T-helper 1 cell treated with Interleukin-12 subunit alpha and Interleukin-12 subunit beta and Interleukin-4 antibody, amounts not matched to agents 30 μg/mL and 1 μg/mL, for 36 hours (primary cell): ENCODE measurements around the gene CNN2.

ENCODE experiments used
- H3K27ac Mint-ChIP-seq: one replicate; pipeline ENCODE4 v1.8.0; 2021; ENCODE audit warnings: mild to moderate bottlenecking, mixed read lengths
- H3K27me3 Mint-ChIP-seq: one replicate; pipeline ENCODE4 v1.8.0; 2021; ENCODE audit warnings: low read depth, mixed read lengths
- H3K36me3 Mint-ChIP-seq: one replicate; pipeline ENCODE4 v1.8.0; 2021; ENCODE audit warnings: low read depth, mixed read lengths
- H3K4me1 Mint-ChIP-seq: one replicate; pipeline ENCODE4 v1.8.0; 2021; ENCODE audit warnings: low read depth, mixed read lengths
- H3K4me3 Mint-ChIP-seq: one replicate; pipeline ENCODE4 v1.8.0; 2021; ENCODE audit warnings: mild to moderate bottlenecking, moderate library complexity, mixed read lengths
- H3K9me3 Mint-ChIP-seq: one replicate; pipeline ENCODE4 v1.8.0; 2021; ENCODE audit warnings: mixed read lengths

The CNN2 gene

DNA sequence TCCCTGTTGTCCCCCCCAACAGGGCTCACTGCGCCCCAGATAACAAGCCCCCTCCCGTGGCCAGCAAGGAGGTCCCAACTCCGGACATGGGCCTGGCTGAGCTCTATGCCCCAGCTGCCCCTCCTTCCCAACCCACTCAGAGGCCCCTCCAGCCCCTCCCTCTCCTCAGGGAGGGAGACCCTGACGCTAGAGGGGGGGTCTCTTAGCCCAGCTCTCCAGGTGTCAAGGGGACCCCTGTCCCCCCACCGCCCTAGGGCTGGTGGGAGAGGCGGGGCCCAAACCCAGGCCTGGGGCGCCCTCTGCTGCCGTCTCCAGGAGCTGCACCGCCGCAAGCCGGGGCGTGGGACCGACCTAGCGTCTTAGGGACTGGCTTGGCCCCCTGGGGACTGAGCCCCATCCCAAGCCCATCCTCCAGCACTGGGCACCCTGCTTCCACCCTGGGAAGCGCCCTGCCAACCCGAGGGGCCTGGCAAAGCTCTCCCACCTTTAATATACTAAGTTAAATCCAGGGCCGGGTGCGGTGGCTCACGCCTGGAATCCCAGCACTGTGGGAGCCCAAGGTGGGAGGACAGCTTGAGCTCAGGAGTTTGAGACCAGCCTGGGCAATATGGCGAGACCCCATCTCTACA lies 24.8 kb upstream of the CNN2 start:
- Mint-ChIP-seq H3K27me3 (peaks cover 32% of the 10 kb centered on the region), H3K27ac (no peak overlapping the region), H3K4me3 (no peak overlapping the region), H3K4me1 (peaks cover 4% of the 10 kb centered on the region), H3K36me3 (peaks cover 2% of the 10 kb centered on the region), H3K9me3 (no peaks in the 10 kb centered on the region)

DNA sequence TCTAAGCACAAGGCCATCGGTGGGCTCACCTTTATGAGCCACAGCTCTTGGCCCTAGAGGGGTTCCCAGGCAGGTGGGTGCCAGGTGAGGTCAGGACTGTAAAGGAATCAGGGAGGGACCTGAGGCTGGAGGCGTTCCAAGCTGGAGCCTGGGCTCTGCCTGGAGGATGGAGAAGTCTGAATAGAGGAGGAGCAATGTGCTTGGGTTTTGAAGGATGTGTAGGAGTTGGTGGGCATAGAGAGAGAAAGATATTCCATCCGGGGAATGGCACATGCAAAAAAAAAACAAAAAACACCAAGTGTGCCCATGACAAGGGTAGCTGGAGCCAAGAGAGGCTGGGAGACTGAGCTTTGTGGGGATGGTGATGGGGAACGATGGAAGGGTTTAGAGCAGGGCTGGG lies 23.8 kb upstream of the CNN2 start:
- no peak overlapping the region for H3K27ac Mint-ChIP-seq
- peaks cover 3% of the 10 kb centered on the region for H3K4me1 Mint-ChIP-seq
- no peaks in the 10 kb centered on the region for H3K9me3 Mint-ChIP-seq
- no peak overlapping the region for H3K4me3 Mint-ChIP-seq
- peaks cover 27% of the 10 kb centered on the region for H3K27me3 Mint-ChIP-seq
- peaks cover 6% of the 10 kb centered on the region for H3K36me3 Mint-ChIP-seq

DNA sequence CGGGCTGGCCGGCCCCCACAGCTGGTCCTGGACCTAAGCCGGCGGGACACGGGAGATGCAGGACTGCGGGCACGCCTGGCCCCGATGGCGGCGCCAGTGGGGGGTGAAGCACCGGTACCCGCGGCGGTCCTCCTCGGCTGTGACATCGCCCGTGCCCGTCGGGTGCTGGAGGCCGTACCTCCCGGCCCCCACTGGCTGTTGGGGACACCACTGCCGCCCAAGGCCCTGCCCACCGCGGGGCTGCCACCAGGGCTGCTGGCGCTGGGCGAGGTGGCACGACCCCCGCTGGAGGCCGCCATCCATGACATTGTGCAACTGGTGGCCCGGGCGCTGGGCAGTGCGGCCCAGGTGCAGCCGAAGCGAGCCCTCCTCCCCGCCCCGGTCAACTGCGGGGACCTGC lies 23.1 kb upstream of the CNN2 start:
- H3K27ac Mint-ChIP-seq = no peak overlapping the region
- H3K36me3 Mint-ChIP-seq = peaks cover 6% of the 10 kb centered on the region
- peaks cover 20% of the 10 kb centered on the region for H3K27me3 Mint-ChIP-seq
- no peaks in the 10 kb centered on the region for H3K9me3 Mint-ChIP-seq
- no peak overlapping the region for H3K4me3 Mint-ChIP-seq
- peaks cover 3% of the 10 kb centered on the region for H3K4me1 Mint-ChIP-seq

DNA sequence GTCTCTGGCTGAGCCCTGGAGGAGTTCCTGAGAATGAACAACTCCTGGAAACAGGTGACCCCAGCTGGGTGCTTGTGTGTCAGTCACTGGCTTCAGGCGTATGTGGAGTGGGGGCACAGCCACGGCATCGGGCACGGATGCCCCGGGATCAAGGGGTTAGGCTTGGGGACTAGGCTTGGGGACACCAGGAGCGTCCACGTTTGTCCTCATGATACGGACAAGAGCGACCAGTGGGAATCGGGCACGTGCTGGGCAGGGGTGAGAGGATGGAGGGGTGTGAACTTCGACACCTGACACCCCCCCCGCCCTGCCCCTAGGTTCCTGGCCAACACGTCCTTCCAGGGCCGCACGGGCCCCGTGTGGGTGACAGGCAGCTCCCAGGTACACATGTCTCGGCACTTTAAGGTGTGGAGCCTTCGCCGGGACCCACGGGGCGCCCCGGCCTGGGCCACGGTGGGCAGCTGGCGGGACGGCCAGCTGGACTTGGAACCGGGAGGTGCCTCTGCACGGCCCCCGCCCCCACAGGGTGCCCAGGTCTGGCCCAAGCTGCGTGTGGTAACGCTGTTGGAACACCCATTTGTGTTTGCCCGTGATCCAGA lies 22.1 kb upstream of the CNN2 start:
- Mint-ChIP-seq H3K4me3 (no peak overlapping the region), H3K27ac (no peak overlapping the region), H3K36me3 (peaks cover 6% of the 10 kb centered on the region), H3K27me3 (peaks cover 12% of the 10 kb centered on the region), H3K4me1 (peaks cover 2% of the 10 kb centered on the region), H3K9me3 (no peaks in the 10 kb centered on the region)

DNA sequence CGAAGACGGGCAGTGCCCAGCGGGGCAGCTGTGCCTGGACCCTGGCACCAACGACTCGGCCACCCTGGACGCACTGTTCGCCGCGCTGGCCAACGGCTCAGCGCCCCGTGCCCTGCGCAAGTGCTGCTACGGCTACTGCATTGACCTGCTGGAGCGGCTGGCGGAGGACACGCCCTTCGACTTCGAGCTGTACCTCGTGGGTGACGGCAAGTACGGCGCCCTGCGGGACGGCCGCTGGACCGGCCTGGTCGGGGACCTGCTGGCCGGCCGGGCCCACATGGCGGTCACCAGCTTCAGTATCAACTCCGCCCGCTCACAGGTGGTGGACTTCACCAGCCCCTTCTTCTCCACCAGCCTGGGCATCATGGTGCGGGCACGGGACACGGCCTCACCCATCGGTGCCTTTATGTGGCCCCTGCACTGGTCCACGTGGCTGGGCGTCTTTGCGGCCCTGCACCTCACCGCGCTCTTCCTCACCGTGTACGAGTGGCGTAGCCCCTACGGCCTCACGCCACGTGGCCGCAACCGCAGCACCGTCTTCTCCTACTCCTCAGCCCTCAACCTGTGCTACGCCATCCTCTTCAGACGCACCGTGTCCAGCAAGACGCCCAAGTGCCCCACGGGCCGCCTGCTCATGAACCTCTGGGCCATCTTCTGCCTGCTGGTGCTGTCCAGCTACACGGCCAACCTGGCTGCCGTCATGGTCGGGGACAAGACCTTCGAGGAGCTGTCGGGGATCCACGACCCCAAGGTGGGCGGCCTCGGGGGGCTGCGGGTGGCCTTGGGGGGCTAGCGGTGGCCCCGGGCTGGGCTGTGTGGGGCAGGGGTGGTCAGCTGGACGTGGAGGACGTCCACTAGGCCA lies 21.4 kb upstream of the CNN2 start:
- peaks cover 8% of the 10 kb centered on the region for H3K36me3 Mint-ChIP-seq
- H3K4me1 Mint-ChIP-seq = no peaks in the 10 kb centered on the region
- H3K4me3 Mint-ChIP-seq = no peak overlapping the region
- H3K9me3 Mint-ChIP-seq = no peaks in the 10 kb centered on the region
- H3K27ac Mint-ChIP-seq = no peak overlapping the region
- peaks cover 10% of the 10 kb centered on the region for H3K27me3 Mint-ChIP-seq

DNA sequence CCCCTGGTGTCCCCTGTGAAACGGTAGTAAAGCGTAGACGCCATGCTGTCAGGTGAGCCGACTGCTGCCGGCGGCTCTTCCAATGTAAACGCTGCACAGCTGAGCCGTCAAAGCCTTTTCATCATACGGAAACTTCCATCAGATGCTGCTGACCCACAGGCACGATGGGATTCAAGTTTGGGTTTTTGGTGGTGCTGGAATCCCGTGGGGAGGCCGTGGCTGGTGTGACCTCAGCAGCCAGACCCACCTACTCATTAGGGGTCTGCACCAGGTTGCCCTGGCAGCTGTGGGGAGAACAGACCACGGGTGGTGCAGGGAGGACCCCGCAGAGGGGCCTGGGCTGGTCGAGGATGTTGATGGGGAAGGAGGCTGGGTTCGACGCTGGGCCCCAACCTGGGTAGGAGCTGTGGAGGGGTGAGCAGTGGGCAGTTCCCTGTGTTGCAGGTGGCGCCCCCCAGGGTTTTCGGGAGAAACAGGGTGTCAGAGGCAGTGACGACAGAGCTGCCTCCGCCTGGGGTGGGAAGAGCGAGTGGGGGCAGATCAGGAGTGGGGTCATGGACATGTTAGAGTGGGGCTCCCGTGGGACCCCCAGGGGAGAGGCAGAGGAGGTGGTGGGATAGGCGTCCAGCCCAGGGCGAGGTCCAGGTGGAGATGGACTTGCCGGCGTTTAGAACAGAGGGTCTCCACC lies 19.6 kb upstream of the CNN2 start:
- peaks cover 5% of the 10 kb centered on the region for H3K27me3 Mint-ChIP-seq
- no peaks in the 10 kb centered on the region for H3K9me3 Mint-ChIP-seq
- H3K36me3 Mint-ChIP-seq = peaks cover 8% of the 10 kb centered on the region
- no peaks in the 10 kb centered on the region for H3K4me1 Mint-ChIP-seq
- H3K4me3 Mint-ChIP-seq = no peak overlapping the region
- H3K27ac Mint-ChIP-seq = no peak overlapping the region

DNA sequence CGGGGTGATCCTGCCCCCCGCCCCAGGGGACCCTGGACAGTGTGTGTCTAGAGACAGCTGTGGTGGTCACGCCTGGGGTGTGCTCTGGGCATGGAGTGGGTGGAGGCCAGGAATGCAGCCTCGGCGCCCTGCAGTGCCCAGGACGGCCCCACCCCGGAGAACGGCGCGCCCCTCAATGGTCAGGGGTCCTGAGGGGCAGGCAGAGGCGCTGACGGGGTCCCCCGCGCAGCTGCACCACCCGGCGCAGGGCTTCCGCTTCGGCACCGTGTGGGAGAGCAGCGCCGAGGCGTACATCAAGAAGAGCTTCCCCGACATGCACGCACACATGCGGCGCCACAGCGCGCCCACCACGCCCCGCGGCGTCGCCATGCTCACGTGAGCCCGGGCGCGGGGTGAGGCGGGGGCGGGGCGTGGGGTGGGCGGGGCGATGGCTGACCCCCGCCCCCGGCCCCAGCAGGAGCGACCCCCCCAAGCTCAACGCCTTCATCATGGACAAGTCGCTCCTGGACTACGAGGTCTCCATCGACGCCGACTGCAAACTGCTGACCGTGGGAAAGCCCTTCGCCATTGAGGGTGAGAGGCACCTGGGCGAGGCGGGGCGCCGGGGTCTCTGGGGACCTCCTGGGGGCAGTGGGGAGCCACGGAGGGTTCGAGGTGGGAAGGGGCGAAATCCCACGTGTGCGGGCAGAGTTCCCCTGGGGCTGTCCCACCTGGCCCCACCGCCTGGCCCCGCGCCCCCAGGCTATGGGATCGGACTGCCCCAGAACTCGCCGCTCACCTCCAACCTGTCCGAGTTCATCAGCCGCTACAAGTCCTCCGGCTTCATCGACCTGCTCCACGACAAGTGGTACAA lies 18.8 kb upstream of the CNN2 start:
- Mint-ChIP-seq H3K27ac (no peak overlapping the region), H3K27me3 (peaks cover 2% of the 10 kb centered on the region), H3K4me1 (no peaks in the 10 kb centered on the region), H3K4me3 (no peak overlapping the region), H3K36me3 (peaks cover 8% of the 10 kb centered on the region), H3K9me3 (no peaks in the 10 kb centered on the region)

DNA sequence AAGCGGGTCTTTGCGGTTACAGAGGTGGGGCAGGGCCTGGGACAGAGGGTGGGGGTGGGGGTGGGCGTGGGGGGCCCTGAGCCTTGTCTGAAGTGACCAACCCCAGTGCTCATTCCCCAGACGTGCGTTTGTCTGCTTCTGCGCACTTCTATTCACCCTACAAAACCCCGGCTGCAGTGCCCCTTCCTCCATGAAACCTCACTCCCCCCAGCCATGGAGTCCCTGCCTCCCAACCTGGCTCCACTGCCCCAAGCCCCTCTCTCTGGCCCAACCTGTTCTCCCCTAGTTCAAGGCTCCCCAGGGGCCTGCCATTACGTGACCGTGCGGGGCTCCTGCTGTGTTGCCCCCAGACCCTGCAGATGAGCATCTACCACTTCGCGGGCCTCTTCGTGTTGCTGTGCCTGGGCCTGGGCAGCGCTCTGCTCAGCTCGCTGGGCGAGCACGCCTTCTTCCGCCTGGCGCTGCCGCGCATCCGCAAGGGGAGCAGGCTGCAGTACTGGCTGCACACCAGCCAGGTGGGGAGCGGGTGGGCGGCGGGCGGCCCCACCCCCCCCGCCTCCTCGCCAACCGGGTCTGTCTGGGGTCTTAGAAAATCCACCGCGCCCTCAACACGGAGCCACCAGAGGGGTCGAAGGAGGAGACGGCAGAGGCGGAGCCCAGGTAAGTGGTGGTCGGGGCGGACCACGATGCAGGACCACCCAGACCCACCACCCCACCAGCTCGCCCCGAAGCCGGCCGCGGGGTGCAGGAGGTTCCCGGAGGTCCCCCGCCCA lies 18.0 kb upstream of the CNN2 start:
- Mint-ChIP-seq H3K27ac (no peak overlapping the region), H3K4me1 (no peaks in the 10 kb centered on the region), H3K4me3 (no peak overlapping the region), H3K27me3 (no peaks in the 10 kb centered on the region), H3K36me3 (peaks cover 8% of the 10 kb centered on the region), H3K9me3 (no peaks in the 10 kb centered on the region)

DNA sequence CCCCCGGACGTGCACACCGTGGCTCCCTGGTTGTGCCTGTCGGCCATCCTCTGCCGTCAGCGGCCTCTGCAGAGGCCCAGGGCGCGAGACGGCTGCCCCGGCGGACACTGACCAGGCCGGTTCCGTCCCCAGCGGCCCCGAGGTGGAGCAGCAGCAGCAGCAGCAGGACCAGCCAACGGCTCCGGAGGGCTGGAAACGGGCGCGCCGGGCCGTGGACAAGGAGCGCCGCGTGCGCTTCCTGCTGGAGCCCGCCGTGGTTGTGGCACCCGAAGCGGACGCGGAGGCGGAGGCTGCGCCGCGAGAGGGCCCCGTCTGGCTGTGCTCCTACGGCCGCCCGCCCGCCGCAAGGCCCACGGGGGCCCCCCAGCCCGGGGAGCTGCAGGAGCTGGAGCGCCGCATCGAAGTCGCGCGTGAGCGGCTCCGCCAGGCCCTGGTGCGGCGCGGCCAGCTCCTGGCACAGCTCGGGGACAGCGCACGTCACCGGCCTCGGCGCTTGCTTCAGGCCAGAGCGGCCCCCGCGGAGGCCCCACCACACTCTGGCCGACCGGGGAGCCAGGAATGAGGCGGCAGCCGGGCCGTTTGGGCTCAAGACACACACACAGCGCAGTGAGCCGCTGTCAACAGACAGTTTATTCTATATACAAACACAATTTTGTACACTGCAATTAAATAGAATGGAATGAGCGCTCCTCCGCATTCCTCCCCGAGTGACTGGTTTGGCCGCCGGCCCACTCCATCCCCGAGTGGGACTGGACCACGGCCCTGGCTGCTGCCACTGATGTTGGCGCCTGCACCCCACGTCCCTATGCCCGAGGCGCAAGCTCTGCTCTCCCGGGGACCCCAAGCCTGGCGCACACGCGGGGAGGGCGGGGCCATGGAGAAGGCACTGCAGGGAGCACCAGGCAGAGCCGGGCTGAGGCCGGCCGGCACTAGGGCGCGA lies 17.1 kb upstream of the CNN2 start:
- peaks cover 2% of the 10 kb centered on the region for H3K4me1 Mint-ChIP-seq
- H3K4me3 Mint-ChIP-seq = no peak overlapping the region
- no peak overlapping the region for H3K27ac Mint-ChIP-seq
- H3K36me3 Mint-ChIP-seq = peaks cover 10% of the 10 kb centered on the region
- no peaks in the 10 kb centered on the region for H3K27me3 Mint-ChIP-seq
- no peaks in the 10 kb centered on the region for H3K9me3 Mint-ChIP-seq

DNA sequence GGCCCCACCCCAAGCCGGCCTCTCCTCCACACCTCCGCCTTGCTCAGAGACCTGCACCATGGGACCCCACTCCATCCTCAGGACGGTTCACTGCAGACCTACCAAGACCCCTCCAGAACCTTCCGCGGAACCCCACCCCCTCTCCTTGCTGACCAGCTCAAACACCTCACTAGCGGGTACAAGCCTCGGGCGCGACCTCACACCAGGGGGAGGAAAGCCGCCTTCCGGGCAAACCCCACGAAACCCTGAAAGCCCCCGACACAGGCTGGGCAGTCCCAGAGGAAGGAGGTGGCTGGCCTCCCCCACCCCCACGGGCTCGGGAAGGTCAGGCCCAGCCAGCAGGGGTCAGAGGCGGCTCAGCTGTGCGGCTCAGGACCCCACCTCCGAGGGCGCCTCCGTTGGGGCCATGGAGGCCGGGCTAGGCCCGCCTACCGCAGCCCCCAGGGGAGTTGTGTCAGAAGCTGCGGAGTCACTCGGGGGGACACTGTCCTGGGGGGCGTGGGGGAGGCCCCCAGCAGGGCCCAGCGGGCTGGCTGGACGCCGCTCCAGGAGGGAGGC lies 16.3 kb upstream of the CNN2 start:
- Mint-ChIP-seq H3K9me3 (no peaks in the 10 kb centered on the region), H3K27ac (no peak overlapping the region), H3K4me3 (no peak overlapping the region), H3K36me3 (peaks cover 10% of the 10 kb centered on the region), H3K27me3 (no peaks in the 10 kb centered on the region), H3K4me1 (peaks cover 2% of the 10 kb centered on the region)

DNA sequence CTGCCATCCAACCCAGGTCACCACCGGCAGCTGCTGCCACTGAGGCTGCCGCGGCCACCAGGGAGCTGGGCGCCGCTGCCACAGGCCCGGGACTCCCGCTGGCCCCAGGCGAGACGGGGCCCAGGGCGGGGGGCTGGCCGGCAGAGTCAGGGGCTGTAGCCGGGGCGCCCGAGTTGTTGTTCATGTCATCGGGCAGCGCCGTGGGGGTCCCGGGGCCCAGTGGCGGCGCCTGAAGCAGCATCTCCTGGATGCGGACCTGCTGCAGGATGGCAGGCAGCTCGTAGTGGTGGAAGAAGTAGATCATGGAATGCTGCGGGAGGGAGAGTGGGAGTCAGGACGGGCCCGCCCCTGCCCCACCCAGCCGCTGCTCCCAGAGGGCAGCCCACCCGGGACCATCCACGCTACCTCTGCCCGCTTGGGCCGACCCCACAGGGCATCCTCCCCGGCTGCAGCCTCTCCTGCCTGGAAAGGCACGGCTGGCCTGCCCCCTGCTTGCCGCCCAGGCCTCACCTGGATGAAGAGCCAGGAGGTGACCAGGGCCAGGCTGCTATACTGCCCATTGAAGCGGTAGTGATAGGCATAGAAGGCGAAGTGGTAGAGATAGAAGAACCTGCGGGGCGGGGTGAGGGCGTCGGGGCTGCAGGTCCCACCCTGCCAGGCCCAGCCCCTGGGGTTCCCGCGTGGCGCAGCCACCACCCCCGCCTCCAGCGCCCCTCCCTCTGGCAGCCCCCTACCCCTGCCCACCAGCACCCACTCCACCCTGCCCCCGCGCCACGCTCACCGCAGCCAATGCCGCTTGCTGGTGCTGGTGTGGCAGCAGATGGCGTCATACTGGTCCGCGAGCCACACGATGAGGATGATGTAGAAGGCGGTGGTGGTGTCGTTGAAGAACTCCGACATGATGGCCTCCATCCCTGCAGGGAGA lies 15.6 kb upstream of the CNN2 start:
- H3K27ac Mint-ChIP-seq = no peak overlapping the region
- no peak overlapping the region for H3K4me3 Mint-ChIP-seq
- H3K9me3 Mint-ChIP-seq = no peaks in the 10 kb centered on the region

More for the DNA sequence above, 15.6 kb upstream of the CNN2 start:
- Mint-ChIP-seq H3K36me3 (peaks cover 10% of the 10 kb centered on the region), H3K4me1 (peaks cover 2% of the 10 kb centered on the region), H3K27me3 (no peaks in the 10 kb centered on the region)
